Naive thymus-derived CD4-positive, alpha-beta T cell (primary cell): ENCODE results near the gene PLEKHA7. TPM values are rescaled to one million over a fixed set of nuclear protein-coding genes. Genes with fewer than 3 reads are reported as not detected.

Source experiments
- ATAC-seq: fragments of 150-1000 bp; cut with Tn5 transposase; 2 replicates; pipeline ENCODE4 v1.10.0; 2021; ENCODE audit warnings: mild to moderate bottlenecking, moderate library complexity
- CTCF ChIA-PET: fragments of 350-600 bp; sonication (Branson Sonifier 250); formaldehyde crosslinking; loops from one replicate; lab custom pipeline; 2021; ENCODE audit warnings: antibody characterized with exemption; lab: Charles Lee
- POLR2A ChIA-PET: fragments of 350-600 bp; sonication (Branson Sonifier 250); formaldehyde crosslinking; loops from one replicate; lab custom pipeline; 2021; ENCODE audit warnings: antibody characterized with exemption, inconsistent platforms; lab: Charles Lee
- DNase-seq, 9 donors: peaks; one replicate each; pipeline versions ENCODE4 v3.0.0 to v3.0.0-alpha.2; 2020 to 2022; ENCODE audit warnings: mixed read lengths in 1 of 9
- H3K27ac ChIP-seq: one replicate; pipeline ENCODE4 v1.7.0; 2013; ENCODE audit warnings: mild to moderate bottlenecking, low read depth, low read length, moderate library complexity
- H3K27me3 ChIP-seq, 2 donors: one replicate each; pipeline ENCODE4 v1.7.0; 2013; ENCODE audit warnings: low read length in 2 of 2, mild to moderate bottlenecking in 2 of 2, moderate library complexity in 2 of 2; ENCODE audit not compliant: control insufficient read depth in 2 of 2, insufficient read depth in 2 of 2
- H3K36me3 ChIP-seq, 3 experiments: 1 replicate in 2 of 3; 2 replicates in 1 of 3; pipeline ENCODE4 v1.7.0; 2013; ENCODE audit warnings: low read length in 3 of 3, mild to moderate bottlenecking in 3 of 3, moderate library complexity in 1 of 3; ENCODE audit not compliant: insufficient read depth in 3 of 3, control insufficient read depth in 2 of 3
- H3K4me1 ChIP-seq, 2 donors: one replicate each; pipeline ENCODE4 v1.7.0; 2013; ENCODE audit warnings: low read length in 2 of 2, mild to moderate bottlenecking in 2 of 2, moderate library complexity in 1 of 2; ENCODE audit not compliant: control insufficient read depth in 2 of 2, insufficient read depth in 2 of 2
- H3K4me3 ChIP-seq: 2 replicates; pipeline ENCODE4 v1.7.0; 2013; ENCODE audit warnings: mild to moderate bottlenecking, low read length
- H3K9me3 ChIP-seq, 3 experiments: 1 replicate in 2 of 3; 2 replicates in 1 of 3; pipeline ENCODE4 v1.7.0; 2013; ENCODE audit warnings: low read length in 3 of 3; ENCODE audit not compliant: control insufficient read depth in 2 of 3
- H3K27ac Mint-ChIP-seq, 9 donors: one replicate each; pipeline ENCODE4 v1.8.0; 2020 to 2022; ENCODE audit warnings: mixed read lengths in 9 of 9, mild to moderate bottlenecking in 8 of 9, moderate library complexity in 5 of 9, inconsistent platforms in 2 of 9
- H3K27me3 Mint-ChIP-seq, 5 donors: one replicate each; pipeline ENCODE4 v1.8.0; 2021 to 2022; ENCODE audit warnings: mixed read lengths in 5 of 5, mild to moderate bottlenecking in 1 of 5
- H3K36me3 Mint-ChIP-seq, 5 donors: one replicate each; pipeline ENCODE4 v1.8.0; 2020 to 2022; ENCODE audit warnings: mixed read lengths in 5 of 5, mild to moderate bottlenecking in 3 of 5, inconsistent platforms in 1 of 5
- H3K4me1 Mint-ChIP-seq, 7 donors: one replicate each; pipeline ENCODE4 v1.8.0; 2020 to 2022; ENCODE audit warnings: mixed read lengths in 7 of 7, mild to moderate bottlenecking in 3 of 7, inconsistent platforms in 1 of 7
- H3K4me3 Mint-ChIP-seq, 10 donors: one replicate each; pipeline ENCODE4 v1.8.0; 2020 to 2022; ENCODE audit warnings: mild to moderate bottlenecking in 10 of 10, mixed read lengths in 10 of 10, moderate library complexity in 6 of 10, inconsistent platforms in 2 of 10
- H3K9me3 Mint-ChIP-seq, 11 donors: one replicate each; pipeline ENCODE4 v1.8.0; 2020 to 2022; ENCODE audit warnings: mixed read lengths in 11 of 11, mild to moderate bottlenecking in 4 of 11, inconsistent platforms in 1 of 11, moderate library complexity in 1 of 11
- intact Hi-C, 2 donors: fragments of 100-400 bp; cut with micrococcal nuclease; formaldehyde crosslinking; loops; one replicate each; pipeline ENCODE4 v1.15.1; 2023
- polyA plus RNA-seq, 2 donors: library from polyadenylated mRNA; unstranded; fragments of 300-500 nt; fragmentation: Illumina TruSeq; gene quantifications; one replicate each; pipeline ENCODE4 v1.2.3, GENCODE V29; 2021
- total RNA-seq, 6 experiments: library from RNA in 5 of 6; stranded (reverse) in 5 of 6; gene quantifications; 1 replicate in 5 of 6; 2 replicates in 1 of 6; pipeline ENCODE4 v1.2.3 and lab custom pipeline; 2021 to 2026

The PLEKHA7 gene
- total and polyA plus RNA-seq, 7 experiments from 2014 or later = 0.84 to 4.8 (median 2.4) TPM

DNA sequence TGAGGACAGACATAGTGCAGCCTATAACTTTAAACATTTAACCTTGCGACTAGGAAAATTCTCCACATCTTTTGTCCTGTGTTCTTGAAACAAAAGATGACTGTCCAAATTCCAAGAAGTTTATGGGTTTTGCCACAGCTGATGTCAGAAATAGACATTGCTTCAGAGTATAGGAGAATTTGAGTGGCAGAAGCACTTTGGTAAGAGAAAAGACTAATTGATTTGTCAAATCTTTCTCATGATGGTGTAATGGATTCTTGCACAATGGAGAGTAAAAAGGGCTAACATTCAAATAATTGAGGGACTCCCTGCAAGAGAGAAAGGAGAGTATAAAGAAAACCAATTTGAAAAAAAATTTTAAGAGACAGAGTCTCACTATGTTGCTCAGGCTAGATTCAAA, 250.5 kb downstream of the PLEKHA7 start:
- no peaks in the 10 kb centered on the region for H3K27me3 ChIP-seq
- Mint-ChIP-seq H3K27ac (no peak overlapping the region), H3K4me1 (peaks cover 6 to 21% (median 16%) of the 10 kb centered on the region in 7 donors), H3K4me3 (no peak overlapping the region), H3K9me3 (peaks cover 0 to 3% (median 0%) of the 10 kb centered on the region in 11 donors), H3K27me3 (peaks cover 0 to 8% (median 0%) of the 10 kb centered on the region in 5 donors), H3K36me3 (peaks cover 0 to 7% (median 6%) of the 10 kb centered on the region in 5 donors)
- H3K4me3 ChIP-seq = no peak overlapping the region
- peaks cover 0 to 4% (median 0%) of the 10 kb centered on the region in 3 experiments for H3K36me3 ChIP-seq
- H3K9me3 ChIP-seq = no peaks in the 10 kb centered on the region
- intact Hi-C loops = no loop called here
- CTCF ChIA-PET = no interaction called here
- no peak overlapping the region for H3K27ac ChIP-seq
- POLR2A ChIA-PET = no interaction called here
- H3K4me1 ChIP-seq = no peaks in the 10 kb centered on the region
- no peak for ATAC-seq
- no peak for DNase-seq

DNA sequence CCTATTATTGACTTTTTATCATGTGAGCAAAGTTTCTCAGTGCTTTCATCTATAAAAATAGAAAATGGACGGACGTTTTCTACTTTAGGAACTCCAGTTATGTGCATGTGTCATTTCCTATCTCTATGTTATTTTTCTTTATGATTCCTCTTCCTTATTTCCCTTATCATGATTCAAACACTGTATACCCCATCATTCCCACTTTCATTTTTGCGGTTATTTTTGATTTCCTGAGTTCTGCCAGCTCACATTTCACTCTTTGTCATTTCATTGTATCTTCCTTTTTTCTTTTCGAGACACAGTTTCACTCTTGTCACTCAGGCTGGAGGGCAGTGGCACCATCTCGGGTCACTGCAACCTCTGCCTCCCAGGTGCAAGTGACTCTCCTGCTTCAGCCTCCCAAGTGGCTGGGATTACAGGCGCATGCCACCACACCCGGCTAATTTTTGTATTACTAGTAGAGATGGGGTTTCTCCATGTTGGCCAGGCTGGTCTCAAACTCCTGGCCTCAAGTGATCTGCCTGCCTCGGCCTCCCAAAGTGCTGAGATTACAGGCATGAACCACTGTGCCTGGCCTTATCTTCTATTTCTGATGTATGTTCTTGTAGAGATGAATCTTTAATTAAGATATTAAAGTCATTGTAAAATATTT, 254.2 kb downstream of the PLEKHA7 start:
- H3K36me3 ChIP-seq = peaks cover 0 to 23% (median 4%) of the 10 kb centered on the region in 3 experiments
- intact Hi-C loops = no loop called here
- Mint-ChIP-seq H3K9me3 (peaks cover 0 to 3% (median 0%) of the 10 kb centered on the region in 11 donors), H3K4me3 (peak overlapping the region in 3 of 10 donors; percentile 0 to 9 (median 6)), H3K36me3 (peaks cover 0 to 24% (median 17%) of the 10 kb centered on the region in 5 donors), H3K27me3 (no peaks in the 10 kb centered on the region), H3K4me1 (peaks cover 6 to 21% (median 16%) of the 10 kb centered on the region in 7 donors), H3K27ac (peak overlapping the region in 8 of 9 donors; percentile 41 to 82 (median 71))
- no peaks in the 10 kb centered on the region for H3K27me3 ChIP-seq
- no peaks in the 10 kb centered on the region for H3K9me3 ChIP-seq
- ATAC-seq = peak; percentile 16
- CTCF ChIA-PET = no interaction called here
- H3K27ac ChIP-seq = peak overlapping the region; percentile 22
- H3K4me3 ChIP-seq = no peak overlapping the region
- DNase-seq = no peak
- POLR2A ChIA-PET = no interaction called here
- H3K4me1 ChIP-seq = no peaks in the 10 kb centered on the region

DNA sequence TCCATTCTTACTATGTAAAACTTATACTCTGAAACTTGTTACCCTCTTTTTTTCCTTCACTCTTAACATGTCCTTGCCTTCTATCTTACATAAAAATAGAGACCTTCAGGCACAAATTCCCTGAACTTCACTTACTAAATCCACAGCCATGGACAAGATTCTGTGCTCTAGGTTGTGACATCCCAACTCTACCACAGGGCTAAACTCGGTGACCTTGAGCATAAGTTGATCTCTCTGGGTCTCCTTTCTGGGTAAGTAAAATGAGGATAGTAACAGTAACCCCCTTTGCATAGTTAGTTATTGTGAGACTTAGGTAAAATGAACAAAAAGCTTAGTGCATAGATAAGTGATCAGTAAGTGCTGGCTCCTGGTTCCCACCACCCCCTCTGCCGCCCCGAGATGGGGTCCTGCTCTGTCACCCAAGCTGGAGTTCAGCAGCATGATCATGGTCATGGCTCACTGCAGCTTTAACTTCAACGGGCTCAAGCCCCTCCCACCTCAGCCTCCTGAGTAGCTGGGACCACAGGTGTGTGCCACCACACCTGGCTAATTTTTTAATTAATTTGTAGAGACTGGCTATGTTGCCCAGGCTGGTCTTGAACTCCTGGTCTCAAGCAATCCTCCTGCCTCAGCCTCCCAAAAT, 255.7 kb downstream of the PLEKHA7 start:
- no peak for DNase-seq
- H3K27me3 ChIP-seq = no peaks in the 10 kb centered on the region
- Mint-ChIP-seq H3K4me3 (no peak overlapping the region), H3K4me1 (peaks cover 6 to 21% (median 16%) of the 10 kb centered on the region in 7 donors), H3K27ac (peak overlapping the region in 3 of 9 donors; percentile 64 to 71 (median 68)), H3K36me3 (peaks cover 3 to 33% (median 22%) of the 10 kb centered on the region in 5 donors), H3K9me3 (peaks cover 0 to 3% (median 0%) of the 10 kb centered on the region in 11 donors), H3K27me3 (no peaks in the 10 kb centered on the region)
- CTCF ChIA-PET = no interaction called here
- peaks cover 4 to 37% (median 5%) of the 10 kb centered on the region in 3 experiments for H3K36me3 ChIP-seq
- H3K4me3 ChIP-seq = no peak overlapping the region
- ATAC-seq = no peak
- no peak overlapping the region for H3K27ac ChIP-seq
- no peaks in the 10 kb centered on the region for H3K9me3 ChIP-seq
- POLR2A ChIA-PET = no interaction called here
- no peaks in the 10 kb centered on the region for H3K4me1 ChIP-seq
- intact Hi-C loops = no loop called here

DNA sequence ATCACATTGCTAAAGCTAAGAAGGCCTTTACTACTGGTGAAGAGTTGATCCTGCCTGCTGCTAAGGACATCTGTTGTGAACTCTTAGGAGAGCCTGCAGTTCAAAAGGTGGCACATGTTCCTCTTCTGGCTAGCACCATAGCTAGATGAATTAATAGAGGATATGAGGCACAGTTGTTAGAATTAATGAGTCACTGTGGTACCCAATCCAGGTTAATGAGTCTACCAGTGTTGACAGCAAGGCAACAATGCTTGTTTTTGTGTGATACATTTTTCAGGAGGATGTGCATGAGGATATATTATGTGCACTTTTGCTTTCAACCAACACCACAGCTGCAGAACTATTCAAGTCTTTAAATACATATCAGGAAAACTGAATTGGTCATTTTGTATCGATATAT, 263.8 kb downstream of the PLEKHA7 start:
- no peak overlapping the region for H3K4me3 Mint-ChIP-seq
- H3K27ac ChIP-seq = no peak overlapping the region
- H3K27ac Mint-ChIP-seq = no peak overlapping the region
- H3K9me3 ChIP-seq = no peaks in the 10 kb centered on the region
- no peaks in the 10 kb centered on the region for H3K27me3 Mint-ChIP-seq
- no peak overlapping the region for H3K4me3 ChIP-seq
- DNase-seq (no peak), ATAC-seq (no peak)
- no peaks in the 10 kb centered on the region for H3K27me3 ChIP-seq
- H3K36me3 ChIP-seq = peaks cover 15 to 86% (median 18%) of the 10 kb centered on the region in 3 experiments
- H3K36me3 Mint-ChIP-seq = peaks cover 3 to 51% (median 34%) of the 10 kb centered on the region in 5 donors
- POLR2A ChIA-PET = interaction anchor here (3.6 kb wide), 1 partner anchor 12 kb away, joined by 26 read pairs; the partner anchor contains the start of gene C11orf58
- peaks cover 0 to under 1% (median 0%) of the 10 kb centered on the region in 11 donors for H3K9me3 Mint-ChIP-seq
- peaks cover 3 to 35% (median 14%) of the 10 kb centered on the region in 7 donors for H3K4me1 Mint-ChIP-seq
- H3K4me1 ChIP-seq = no peaks in the 10 kb centered on the region
- intact Hi-C loops = no loop called here
- CTCF ChIA-PET = no interaction called here

DNA sequence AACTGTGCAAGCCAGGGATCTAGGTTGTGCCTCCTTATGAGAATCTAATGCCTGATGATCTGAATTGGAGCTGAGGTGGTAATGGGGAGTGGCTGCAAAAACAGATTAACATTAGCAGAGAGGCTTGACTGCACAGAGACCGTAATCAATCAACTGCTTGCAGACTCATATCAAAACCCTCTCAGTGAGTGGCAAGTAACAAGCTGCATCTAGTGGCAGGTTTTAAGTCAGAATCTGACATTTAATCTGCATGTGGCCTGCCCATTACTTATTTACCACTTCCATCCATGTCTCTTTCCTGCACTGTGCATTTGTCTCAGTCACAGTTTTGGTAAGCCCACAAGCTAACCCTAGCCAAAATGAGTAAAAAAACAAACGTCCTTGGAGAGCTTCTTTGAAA, 264.5 kb downstream of the PLEKHA7 start:
- intact Hi-C loops = no loop called here
- ATAC-seq (no peak), DNase-seq (no peak)
- Mint-ChIP-seq H3K27me3 (no peaks in the 10 kb centered on the region), H3K4me3 (no peak overlapping the region), H3K9me3 (peaks cover 0 to 2% (median 0%) of the 10 kb centered on the region in 11 donors), H3K4me1 (peaks cover 7 to 42% (median 22%) of the 10 kb centered on the region in 7 donors), H3K36me3 (peaks cover 2 to 55% (median 34%) of the 10 kb centered on the region in 5 donors), H3K27ac (peak overlapping the region in 3 of 9 donors; percentile 16 to 59 (median 50))
- Histone ChIP-seq H3K9me3 (no peaks in the 10 kb centered on the region), H3K27ac (no peak overlapping the region), H3K4me1 (no peaks in the 10 kb centered on the region), H3K4me3 (no peak overlapping the region), H3K36me3 (peaks cover 12 to 85% (median 18%) of the 10 kb centered on the region in 3 experiments), H3K27me3 (no peaks in the 10 kb centered on the region)
- ChIA-PET POLR2A (interaction anchor here (3.6 kb wide), 1 partner anchor 11 kb away, joined by 26 read pairs; the partner anchor contains the start of gene C11orf58), CTCF (no interaction called here)

DNA sequence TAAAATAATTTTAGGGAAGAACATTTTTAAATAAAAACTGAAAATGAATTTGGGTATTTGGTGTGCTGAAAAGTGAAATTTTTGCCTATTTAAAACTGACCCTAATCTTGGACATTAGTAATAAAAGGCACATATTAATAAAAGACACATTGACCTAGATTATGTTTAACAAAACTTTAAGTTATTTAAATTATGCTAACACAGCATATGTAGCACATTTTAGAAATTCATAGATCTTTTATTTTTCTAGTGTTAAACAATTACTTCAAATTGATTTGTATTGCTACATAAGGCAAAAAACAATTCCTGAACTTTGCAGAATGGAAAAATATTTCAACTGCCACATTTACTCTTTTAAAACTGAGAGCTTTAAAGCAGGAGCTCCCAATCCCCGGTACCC, 265.1 kb downstream of the PLEKHA7 start:
- Mint-ChIP-seq H3K36me3 (peaks cover 0 to 58% (median 36%) of the 10 kb centered on the region in 5 donors), H3K4me3 (no peak overlapping the region), H3K9me3 (peaks cover 0 to 2% (median 0%) of the 10 kb centered on the region in 11 donors), H3K4me1 (peaks cover 12 to 48% (median 27%) of the 10 kb centered on the region in 7 donors), H3K27ac (peak overlapping the region in 3 of 9 donors; percentile 16 to 59 (median 22)), H3K27me3 (no peaks in the 10 kb centered on the region)
- Histone ChIP-seq H3K4me3 (no peak overlapping the region), H3K36me3 (peaks cover 10 to 83% (median 18%) of the 10 kb centered on the region in 3 experiments), H3K9me3 (no peaks in the 10 kb centered on the region), H3K27me3 (no peaks in the 10 kb centered on the region), H3K4me1 (no peaks in the 10 kb centered on the region), H3K27ac (no peak overlapping the region)
- POLR2A ChIA-PET = interaction anchor here (3.6 kb wide), 1 partner anchor 10 kb away, joined by 26 read pairs; the partner anchor contains the start of gene C11orf58
- CTCF ChIA-PET = no interaction called here
- no peak for DNase-seq
- no peak for ATAC-seq
- intact Hi-C loops = no loop called here
